Subcutaneous adipose tissue (tissue), 4 donors: ENCODE results near the gene CBX4. TPM values are rescaled to one million over a fixed set of nuclear protein-coding genes. Genes with fewer than 3 reads are reported as not detected.

ENCODE experiments used
- total RNA-seq, 4 donors: library from RNA; depleted of rRNA; stranded (reverse); fragments of >200 nt; gene quantifications; one replicate each; pipeline ENCODE4 v1.1.0, GENCODE V29; 2016
- TF ChIP-seq, protein P1 (sequence below): fragments of 450-650 bp; IDR thresholded peaks from one replicate; pipeline ENCODE4 v1.5.1; 2016; ENCODE audit warnings: low read depth, mild to moderate bottlenecking, control low read depth, antibody characterized with exemption, moderate library complexity

Gene CBX4
- total RNA-seq, 4 donors from 2014 or later, result 3.9 to 9.6 (median 7.6) TPM

DNA sequence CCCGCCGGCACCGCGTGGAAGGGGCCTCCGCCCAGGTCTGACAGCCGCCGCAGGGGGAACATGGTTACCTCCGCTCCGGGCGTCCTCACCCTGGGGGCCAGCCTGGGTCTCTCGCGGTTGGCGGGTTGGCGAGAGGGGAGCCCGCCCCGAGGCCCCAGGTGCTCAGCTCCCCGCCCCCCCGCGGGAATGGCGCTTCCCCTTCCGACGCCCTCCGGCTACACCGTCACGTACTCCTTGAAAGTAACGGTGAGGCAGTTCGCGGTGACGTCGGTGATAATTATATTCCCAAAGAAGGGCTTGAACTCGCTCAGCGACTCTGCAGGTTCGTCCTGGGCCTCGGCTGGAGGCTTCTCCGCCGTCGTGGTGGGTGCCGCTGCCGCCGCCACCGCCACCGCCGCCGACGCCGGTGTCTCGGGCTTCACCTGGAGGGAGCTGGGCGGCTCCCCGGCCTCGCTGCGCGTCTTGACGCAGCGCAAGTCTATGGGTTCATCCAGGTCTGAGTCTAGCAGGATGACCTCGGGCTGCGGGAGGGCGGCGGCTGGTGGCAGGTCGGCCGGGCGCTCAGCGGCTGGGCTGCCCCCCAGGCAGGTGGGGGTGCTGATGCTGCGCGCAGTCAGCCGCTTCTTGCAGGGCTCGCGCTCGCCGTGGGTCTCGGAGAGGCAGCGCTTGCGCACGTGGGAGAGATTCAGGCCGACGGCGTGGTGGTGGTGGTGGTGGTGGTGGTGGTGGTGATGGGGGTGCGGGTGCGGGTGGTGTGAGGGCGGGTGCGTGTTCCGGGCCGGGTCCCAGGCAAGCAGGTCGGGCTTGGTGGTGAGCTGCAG lies 5.3 kb downstream of the CBX4 start:
- TF ChIP-seq, protein P1, sequence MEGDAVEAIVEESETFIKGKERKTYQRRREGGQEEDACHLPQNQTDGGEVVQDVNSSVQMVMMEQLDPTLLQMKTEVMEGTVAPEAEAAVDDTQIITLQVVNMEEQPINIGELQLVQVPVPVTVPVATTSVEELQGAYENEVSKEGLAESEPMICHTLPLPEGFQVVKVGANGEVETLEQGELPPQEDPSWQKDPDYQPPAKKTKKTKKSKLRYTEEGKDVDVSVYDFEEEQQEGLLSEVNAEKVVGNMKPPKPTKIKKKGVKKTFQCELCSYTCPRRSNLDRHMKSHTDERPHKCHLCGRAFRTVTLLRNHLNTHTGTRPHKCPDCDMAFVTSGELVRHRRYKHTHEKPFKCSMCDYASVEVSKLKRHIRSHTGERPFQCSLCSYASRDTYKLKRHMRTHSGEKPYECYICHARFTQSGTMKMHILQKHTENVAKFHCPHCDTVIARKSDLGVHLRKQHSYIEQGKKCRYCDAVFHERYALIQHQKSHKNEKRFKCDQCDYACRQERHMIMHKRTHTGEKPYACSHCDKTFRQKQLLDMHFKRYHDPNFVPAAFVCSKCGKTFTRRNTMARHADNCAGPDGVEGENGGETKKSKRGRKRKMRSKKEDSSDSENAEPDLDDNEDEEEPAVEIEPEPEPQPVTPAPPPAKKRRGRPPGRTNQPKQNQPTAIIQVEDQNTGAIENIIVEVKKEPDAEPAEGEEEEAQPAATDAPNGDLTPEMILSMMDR, result no peak

DNA sequence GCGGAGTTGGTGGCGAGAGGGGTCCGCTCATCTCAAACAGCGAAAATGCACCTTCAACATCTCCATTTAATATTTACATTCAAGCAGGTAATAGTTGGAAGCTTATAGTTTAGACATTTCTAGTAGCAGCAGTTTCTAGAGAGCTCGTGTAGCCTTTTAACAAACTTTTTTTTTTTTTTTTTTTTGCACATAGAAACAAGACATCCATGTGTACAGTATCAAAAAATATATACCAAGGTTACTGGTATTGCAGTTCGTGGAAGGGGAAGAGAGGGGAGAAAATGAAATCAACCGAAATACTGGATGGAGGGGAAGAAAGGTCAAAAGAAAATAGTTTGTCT lies 6.2 kb downstream of the CBX4 start:
- TF ChIP-seq, protein P1, result no peak

DNA sequence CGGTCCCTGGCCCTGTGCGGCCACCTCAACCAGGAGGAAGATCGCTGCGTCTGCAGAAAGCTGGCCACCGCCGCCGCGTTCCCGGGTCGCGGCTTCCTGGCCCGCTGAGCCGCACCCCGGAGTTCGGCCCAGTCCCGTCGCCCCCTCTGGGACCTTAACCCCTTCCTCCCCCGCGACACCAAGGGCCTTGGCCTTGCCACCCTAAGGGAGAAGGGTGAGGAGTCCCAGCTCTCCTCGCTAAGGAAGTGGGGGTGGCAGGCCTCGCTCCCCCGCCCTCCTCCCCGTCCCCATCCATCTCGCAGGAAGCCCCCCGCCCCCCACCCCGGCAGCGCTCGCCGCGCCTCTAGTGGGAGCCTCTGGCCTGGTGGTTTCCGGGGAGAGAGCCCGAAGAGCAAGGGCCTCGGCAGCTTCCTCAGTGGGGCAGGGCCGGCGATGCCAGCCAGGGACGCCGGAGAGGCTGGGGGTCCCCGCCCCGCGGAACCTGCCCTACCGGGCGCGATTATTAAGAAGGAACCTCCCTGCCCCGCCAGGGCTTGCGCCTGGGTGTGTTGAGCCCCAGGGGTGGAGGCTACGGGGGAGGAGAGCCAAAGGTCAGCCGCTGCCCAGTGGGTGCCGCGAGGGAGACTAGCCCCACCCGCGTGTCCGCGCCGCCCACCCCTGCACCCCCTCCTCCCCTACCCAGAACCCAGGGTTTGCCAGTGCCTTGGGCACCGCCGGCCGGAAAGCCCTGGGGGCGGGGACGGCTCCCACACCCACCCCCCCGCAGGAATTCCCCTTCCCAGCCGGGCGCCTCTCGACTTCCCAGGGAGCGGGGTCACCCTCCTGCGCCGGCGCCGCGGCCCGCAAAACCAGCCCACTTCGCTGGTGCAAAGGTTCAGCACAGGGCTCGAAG lies 6.8 kb downstream of the CBX4 start:
- TF ChIP-seq, protein P1, result no peak

DNA sequence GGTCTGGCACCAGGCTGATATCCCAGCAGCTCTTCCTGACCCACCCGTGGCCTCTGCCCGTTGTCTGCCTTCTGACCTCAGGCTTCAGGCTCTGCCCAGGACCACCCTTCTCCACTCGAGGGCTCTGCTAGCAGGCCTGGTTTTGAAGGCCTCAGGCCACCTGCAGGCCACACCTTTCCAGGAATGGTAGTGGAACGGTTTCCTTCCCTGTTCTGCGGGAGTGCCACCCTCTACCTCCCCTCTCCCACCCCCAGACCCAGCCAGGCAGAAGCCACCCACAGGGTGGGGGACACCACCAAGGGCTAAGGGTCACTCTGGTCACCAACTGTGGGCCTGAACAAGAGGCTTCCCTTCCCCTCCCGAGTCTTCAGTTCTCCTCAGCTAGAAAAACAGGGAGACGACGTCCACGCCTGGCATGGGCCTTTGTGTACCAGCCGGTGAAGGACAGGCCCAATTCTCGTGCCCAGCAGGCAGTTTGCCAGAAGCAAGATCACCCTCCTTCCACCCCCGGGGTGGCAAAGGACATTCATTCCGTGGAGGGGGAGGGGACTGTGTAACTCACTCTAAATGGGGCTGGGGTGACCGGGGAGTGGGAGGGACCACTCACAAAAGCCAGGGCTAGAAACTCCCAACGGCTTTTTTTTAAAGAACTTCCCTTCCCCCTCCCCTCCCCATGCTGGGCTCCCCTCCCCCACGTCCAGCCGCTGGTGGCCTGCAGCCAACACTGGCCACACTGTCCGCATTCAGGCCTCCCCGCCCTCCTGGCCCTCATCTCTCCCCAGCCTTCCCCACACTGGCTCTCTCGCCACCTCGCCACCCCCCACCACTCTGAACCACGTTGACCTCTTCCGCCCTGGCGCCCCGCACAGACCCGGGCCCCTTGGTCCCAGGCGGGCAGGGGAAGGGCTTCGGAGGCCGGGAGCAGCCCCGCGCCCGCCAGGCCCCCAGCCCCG lies 7.7 kb downstream of the CBX4 start:
- TF ChIP-seq, protein P1, result no peak

DNA sequence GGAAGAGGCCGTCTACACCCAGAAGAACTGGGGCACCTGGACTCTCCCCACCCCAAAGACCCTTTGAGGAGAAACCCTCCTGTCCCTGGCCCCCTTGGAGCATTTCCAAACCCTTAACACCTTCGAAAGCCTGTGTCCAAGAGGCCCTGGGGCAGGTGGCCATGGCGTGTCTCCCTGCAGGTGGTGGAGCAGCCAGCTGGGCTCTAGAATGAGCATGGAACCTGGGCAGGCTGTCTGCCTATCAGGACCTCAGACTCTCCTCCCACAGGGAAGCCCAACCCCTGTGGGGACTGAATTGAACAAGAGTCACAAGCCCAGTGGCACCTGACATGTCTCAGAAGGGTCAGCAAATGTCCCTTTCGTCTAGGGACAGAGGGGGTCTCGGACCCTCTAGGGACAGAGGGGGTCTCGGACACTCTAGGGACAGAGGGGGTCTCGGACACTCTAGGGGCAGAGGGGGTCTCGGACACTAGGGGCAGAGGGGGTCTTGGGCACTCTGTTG lies 8.4 kb downstream of the CBX4 start:
- TF ChIP-seq, protein P1, result no peak

DNA sequence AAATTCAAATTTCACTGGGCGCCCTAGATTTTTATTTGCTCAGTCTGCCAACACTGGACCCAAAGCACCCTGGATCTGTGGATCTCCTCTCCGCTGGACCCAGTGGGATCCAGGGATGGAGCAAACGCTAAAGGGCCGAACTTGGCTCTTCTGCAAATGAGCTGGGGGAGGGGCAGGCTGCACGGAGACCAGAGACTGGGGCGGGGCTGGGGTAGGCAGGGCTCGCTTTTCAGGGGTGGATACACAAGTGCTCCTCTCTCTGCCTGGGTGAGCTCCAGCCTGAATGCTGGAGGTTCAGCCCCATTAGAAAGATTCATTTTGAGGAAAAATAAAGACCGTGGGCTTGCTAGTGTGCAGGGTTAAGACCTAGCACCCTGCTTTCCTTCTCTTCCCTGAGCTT lies 8.9 kb downstream of the CBX4 start:
- TF ChIP-seq, protein P1, result no peak
